ENCODE results near the gene TEX13C. TPM values are rescaled to one million over a fixed set of nuclear protein-coding genes. Genes with fewer than 3 reads are reported as not detected.

The TEX13C gene
- total and polyA plus RNA-seq, 2 experiments from 2014 or later: 0.07 TPM; not detected in 1

- no peak overlapping the region for H3K27ac ChIP-seq (ENCODE audit: low read depth)
- ATAC-seq (no peak), DNase-seq (ENCODE audit: low spot score) (no peak)
- H3K4me3 Mint-ChIP-seq: no peak overlapping the region
- no peaks in the 10 kb centered on the region for H3K27me3 Mint-ChIP-seq (ENCODE audit: insufficient read depth, low read depth, poor library complexity)
- no peak overlapping the region for H3K4me3 ChIP-seq
- no peaks in the 10 kb centered on the region for H3K9me2 ChIP-seq (ENCODE audit: insufficient read depth)
- no peak overlapping the region for H2AFZ ChIP-seq
- no peaks in the 10 kb centered on the region; the same call in 2 of the 3 replicates for H3K9me3 Mint-ChIP-seq
- TF ChIP-seq CREB1 (CRISPR knock-in tag; IDR thresholded peaks at IDR 0.05; ENCODE audit: low read depth) (no peak), ZNF331 (CRISPR knock-in tag; IDR thresholded peaks at IDR 0.05; ENCODE audit: low read depth) (no peak), EZH2 (IDR thresholded peaks at IDR 0.05; ENCODE audit: low read depth, unreplicated experiment) (no peak), EZH2phosphoT487 (IDR thresholded peaks at IDR 0.05; ENCODE audit: unreplicated experiment) (no peak), POLR2AphosphoS5 (IDR thresholded peaks at IDR 0.05; ENCODE audit: low read depth) (no peak), STAT1 (IDR thresholded peaks at IDR 0.05; ENCODE audit: unreplicated experiment) (no peak), JUNB (IDR thresholded peaks at IDR 0.05; ENCODE audit: unreplicated experiment) (no peak), CTCF (conservative IDR thresholded peaks at IDR 0.05; ENCODE audit: low read depth in 2 of 2) (no peak), ZNF114 (CRISPR knock-in tag; IDR thresholded peaks at IDR 0.05) (no peak), NANOG (IDR thresholded peaks at IDR 0.05; ENCODE audit: borderline replicate concordance) (no peak)
- TF ChIP-seq, protein P1, sequence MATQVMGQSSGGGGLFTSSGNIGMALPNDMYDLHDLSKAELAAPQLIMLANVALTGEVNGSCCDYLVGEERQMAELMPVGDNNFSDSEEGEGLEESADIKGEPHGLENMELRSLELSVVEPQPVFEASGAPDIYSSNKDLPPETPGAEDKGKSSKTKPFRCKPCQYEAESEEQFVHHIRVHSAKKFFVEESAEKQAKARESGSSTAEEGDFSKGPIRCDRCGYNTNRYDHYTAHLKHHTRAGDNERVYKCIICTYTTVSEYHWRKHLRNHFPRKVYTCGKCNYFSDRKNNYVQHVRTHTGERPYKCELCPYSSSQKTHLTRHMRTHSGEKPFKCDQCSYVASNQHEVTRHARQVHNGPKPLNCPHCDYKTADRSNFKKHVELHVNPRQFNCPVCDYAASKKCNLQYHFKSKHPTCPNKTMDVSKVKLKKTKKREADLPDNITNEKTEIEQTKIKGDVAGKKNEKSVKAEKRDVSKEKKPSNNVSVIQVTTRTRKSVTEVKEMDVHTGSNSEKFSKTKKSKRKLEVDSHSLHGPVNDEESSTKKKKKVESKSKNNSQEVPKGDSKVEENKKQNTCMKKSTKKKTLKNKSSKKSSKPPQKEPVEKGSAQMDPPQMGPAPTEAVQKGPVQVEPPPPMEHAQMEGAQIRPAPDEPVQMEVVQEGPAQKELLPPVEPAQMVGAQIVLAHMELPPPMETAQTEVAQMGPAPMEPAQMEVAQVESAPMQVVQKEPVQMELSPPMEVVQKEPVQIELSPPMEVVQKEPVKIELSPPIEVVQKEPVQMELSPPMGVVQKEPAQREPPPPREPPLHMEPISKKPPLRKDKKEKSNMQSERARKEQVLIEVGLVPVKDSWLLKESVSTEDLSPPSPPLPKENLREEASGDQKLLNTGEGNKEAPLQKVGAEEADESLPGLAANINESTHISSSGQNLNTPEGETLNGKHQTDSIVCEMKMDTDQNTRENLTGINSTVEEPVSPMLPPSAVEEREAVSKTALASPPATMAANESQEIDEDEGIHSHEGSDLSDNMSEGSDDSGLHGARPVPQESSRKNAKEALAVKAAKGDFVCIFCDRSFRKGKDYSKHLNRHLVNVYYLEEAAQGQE (IDR thresholded peaks at IDR 0.05; ENCODE audit: unreplicated experiment): no peak
- TF ChIP-seq, protein P2, sequence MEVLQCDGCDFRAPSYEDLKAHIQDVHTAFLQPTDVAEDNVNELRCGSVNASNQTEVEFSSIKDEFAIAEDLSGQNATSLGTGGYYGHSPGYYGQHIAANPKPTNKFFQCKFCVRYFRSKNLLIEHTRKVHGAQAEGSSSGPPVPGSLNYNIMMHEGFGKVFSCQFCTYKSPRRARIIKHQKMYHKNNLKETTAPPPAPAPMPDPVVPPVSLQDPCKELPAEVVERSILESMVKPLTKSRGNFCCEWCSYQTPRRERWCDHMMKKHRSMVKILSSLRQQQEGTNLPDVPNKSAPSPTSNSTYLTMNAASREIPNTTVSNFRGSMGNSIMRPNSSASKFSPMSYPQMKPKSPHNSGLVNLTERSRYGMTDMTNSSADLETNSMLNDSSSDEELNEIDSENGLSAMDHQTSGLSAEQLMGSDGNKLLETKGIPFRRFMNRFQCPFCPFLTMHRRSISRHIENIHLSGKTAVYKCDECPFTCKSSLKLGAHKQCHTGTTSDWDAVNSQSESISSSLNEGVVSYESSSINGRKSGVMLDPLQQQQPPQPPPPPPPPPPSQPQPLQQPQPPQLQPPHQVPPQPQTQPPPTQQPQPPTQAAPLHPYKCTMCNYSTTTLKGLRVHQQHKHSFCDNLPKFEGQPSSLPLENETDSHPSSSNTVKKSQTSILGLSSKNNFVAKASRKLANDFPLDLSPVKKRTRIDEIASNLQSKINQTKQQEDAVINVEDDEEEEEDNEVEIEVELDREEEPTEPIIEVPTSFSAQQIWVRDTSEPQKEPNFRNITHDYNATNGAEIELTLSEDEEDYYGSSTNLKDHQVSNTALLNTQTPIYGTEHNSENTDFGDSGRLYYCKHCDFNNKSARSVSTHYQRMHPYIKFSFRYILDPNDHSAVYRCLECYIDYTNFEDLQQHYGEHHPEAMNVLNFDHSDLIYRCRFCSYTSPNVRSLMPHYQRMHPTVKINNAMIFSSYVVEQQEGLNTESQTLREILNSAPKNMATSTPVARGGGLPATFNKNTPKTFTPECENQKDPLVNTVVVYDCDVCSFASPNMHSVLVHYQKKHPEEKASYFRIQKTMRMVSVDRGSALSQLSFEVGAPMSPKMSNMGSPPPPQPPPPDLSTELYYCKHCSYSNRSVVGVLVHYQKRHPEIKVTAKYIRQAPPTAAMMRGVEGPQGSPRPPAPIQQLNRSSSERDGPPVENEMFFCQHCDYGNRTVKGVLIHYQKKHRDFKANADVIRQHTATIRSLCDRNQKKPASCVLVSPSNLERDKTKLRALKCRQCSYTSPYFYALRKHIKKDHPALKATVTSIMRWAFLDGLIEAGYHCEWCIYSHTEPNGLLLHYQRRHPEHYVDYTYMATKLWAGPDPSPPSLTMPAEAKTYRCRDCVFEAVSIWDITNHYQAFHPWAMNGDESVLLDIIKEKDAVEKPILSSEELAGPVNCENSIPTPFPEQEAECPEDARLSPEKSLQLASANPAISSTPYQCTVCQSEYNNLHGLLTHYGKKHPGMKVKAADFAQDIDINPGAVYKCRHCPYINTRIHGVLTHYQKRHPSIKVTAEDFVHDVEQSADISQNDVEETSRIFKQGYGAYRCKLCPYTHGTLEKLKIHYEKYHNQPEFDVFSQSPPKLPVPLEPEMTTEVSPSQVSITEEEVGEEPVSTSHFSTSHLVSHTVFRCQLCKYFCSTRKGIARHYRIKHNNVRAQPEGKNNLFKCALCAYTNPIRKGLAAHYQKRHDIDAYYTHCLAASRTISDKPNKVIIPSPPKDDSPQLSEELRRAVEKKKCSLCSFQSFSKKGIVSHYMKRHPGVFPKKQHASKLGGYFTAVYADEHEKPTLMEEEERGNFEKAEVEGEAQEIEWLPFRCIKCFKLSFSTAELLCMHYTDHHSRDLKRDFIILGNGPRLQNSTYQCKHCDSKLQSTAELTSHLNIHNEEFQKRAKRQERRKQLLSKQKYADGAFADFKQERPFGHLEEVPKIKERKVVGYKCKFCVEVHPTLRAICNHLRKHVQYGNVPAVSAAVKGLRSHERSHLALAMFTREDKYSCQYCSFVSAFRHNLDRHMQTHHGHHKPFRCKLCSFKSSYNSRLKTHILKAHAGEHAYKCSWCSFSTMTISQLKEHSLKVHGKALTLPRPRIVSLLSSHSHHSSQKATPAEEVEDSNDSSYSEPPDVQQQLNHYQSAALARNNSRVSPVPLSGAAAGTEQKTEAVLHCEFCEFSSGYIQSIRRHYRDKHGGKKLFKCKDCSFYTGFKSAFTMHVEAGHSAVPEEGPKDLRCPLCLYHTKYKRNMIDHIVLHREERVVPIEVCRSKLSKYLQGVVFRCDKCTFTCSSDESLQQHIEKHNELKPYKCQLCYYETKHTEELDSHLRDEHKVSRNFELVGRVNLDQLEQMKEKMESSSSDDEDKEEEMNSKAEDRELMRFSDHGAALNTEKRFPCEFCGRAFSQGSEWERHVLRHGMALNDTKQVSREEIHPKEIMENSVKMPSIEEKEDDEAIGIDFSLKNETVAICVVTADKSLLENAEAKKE (CRISPR knock-in tag; IDR thresholded peaks at IDR 0.05): no peak
- TF ChIP-seq, protein P3, sequence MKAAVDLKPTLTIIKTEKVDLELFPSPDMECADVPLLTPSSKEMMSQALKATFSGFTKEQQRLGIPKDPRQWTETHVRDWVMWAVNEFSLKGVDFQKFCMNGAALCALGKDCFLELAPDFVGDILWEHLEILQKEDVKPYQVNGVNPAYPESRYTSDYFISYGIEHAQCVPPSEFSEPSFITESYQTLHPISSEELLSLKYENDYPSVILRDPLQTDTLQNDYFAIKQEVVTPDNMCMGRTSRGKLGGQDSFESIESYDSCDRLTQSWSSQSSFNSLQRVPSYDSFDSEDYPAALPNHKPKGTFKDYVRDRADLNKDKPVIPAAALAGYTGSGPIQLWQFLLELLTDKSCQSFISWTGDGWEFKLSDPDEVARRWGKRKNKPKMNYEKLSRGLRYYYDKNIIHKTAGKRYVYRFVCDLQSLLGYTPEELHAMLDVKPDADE (IDR thresholded peaks at IDR 0.05): no peak
- H3K4me1 Mint-ChIP-seq: peaks cover 3% of the 10 kb centered on the region; the same call in 1 of the 3 replicates
- no peaks in the 10 kb centered on the region for H3K36me3 ChIP-seq (ENCODE audit: insufficient read depth)
- no peak overlapping the region for H3K4me2 ChIP-seq
- H3K36me3 Mint-ChIP-seq (ENCODE audit: low read depth): no peaks in the 10 kb centered on the region
- H3K4me1 ChIP-seq (ENCODE audit: insufficient read depth): no peaks in the 10 kb centered on the region
- H3K27ac Mint-ChIP-seq: no peak overlapping the region
- no peaks in the 10 kb centered on the region for H3F3A ChIP-seq (replicated peaks; ENCODE audit: low read depth)
- no peaks in the 10 kb centered on the region for H4K20me1 ChIP-seq (replicated peaks; ENCODE audit: insufficient read depth)
- no peaks in the 10 kb centered on the region for H3K27me3 ChIP-seq (ENCODE audit: insufficient read depth)
- no peaks in the 10 kb centered on the region for H3K79me2 ChIP-seq (replicated peaks; ENCODE audit: insufficient read depth)
These were observed 32.4 kb upstream of the TEX13C start for GRCh38 chrX:125287282-125287681.
